Muscle of arm (tissue), 12 donors: ENCODE measurements around the gene CLN3. TPM values are rescaled to one million over a fixed set of nuclear protein-coding genes. Genes with fewer than 3 reads are reported as not detected.
"Not testable (repeated sequence)": the region's sequence is repeated elsewhere in the genome, so short reads cannot be mapped to it uniquely, and the experiment has no call there.

Experiments
- DNase-seq: peaks from one replicate; pipeline ENCODE4 v3.0.0-alpha.2; 2013
- polyA plus RNA-seq, 12 donors: library from polyadenylated mRNA; unstranded; fragments of 120-200 nt; gene quantifications; one replicate each; pipeline ENCODE4 v1.2.1, GENCODE V29; 2013; ENCODE audit not compliant: insufficient read length in 12 of 12

The CLN3 gene
- polyA plus RNA-seq, 12 donors = 13.0 to 73.2 (median 14.1) TPM; not detected in 1

DNA sequence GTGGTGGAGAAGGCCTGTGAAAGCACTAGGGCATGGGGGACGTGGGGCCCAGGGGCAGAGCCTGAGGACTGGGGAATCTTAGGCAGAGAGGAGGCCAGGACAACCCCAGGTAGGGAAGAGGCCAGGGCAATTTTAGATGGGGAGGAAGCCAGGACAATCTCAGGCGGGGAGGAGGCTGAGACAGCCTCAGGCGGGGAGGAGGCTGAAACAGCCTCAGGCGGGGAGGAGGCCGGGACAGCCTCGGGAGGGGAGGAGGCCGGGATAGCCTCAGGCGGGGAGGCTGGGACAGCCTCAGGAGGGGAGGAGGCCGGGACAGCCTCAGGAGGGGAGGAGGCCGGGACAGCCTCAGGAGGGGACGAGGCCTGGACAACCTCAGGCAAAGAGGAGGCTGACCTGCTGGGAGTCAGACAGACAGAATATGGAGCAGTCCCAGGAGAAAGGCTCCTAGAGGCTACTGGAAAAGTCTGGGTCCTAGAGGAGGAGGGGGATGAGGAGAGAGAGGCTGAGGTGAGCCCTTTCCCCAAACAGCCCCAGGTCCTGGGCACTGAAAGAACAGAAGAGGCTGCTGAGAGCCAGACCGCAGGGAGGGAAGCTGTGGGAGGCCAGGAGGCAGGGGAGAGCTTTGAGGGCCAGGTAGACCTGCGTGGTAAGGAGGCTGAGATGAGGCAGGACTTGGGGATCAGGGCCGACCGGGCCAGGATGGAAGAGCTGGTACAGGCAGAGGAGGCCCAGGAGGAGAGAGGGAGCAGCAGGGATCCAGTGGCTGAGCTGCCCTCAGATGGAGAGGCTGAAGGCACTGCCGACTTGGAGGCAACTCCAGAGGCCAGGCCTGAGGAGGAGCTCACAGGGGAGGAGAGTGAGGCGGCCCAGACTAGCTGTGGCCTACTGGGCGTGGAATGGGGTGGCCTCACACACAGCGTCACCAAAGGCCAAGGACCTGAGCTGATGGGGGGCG lies 4.2 kb upstream of the CLN3 start:
- DNase-seq = no peak

GRCh38 chr16:28495098-28495793 lies 3.4 kb upstream of the CLN3 start:
- no peak for DNase-seq

DNA sequence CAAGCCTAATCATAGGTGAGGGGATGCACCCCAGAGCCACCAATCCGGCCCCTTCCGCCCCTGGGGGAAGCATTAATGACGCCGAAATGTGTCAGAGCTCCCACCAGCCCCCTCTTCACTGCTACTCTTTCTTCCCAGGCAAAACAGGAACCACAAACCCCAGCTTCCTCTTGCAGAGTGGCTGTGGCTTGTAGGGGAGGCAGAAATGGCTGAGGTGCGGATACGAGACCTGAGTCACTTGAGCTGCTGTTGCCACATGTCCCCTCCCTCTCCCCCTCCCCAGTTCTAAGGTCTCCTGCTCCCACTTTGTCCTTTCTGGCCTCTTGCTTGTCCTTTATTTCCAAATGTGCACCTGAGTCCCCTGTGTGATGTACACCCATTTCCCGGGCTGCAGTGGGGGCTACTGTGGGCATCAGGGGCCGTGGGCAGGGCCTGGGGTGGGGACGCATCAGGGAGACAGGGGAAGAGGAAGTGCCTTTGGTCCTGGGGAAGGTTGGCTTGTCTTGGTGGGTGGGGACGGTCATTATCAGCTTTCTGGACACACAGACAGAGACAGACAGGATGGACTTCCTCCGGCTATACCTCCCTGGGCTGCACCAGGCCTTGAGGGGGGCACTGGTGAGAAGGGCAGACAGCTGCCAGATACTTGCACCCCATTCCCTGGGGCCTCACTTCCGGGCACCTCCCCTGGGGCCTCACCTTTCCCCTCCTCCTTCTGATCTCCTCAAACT lies 2.4 kb upstream of the CLN3 start, which contains the start of gene APOBR:
APOBR (plus strand) TSS at position 523 of the 731 bp plus-strand sequence; CDS start at position 562, 39 bp downstream.
- peak; percentile 11 for DNase-seq

- no peak for DNase-seq
These were observed 637 bp upstream of the CLN3 start for GRCh38 chr16:28492511-28492910.

GRCh38 chr16:28491230-28491969 lies 474 bp downstream of the CLN3 start:
- DNase-seq = peak; percentile 20

- no peak for DNase-seq
These were observed 5.6 kb downstream of the CLN3 start for GRCh38 chr16:28486266-28486665.

- not testable (repeated sequence) for DNase-seq
These were observed 8.5 kb downstream of the CLN3 start for GRCh38 chr16:28483361-28483760.

GRCh38 chr16:28482026-28482425 lies 9.8 kb downstream of the CLN3 start:
- no peak for DNase-seq

DNA sequence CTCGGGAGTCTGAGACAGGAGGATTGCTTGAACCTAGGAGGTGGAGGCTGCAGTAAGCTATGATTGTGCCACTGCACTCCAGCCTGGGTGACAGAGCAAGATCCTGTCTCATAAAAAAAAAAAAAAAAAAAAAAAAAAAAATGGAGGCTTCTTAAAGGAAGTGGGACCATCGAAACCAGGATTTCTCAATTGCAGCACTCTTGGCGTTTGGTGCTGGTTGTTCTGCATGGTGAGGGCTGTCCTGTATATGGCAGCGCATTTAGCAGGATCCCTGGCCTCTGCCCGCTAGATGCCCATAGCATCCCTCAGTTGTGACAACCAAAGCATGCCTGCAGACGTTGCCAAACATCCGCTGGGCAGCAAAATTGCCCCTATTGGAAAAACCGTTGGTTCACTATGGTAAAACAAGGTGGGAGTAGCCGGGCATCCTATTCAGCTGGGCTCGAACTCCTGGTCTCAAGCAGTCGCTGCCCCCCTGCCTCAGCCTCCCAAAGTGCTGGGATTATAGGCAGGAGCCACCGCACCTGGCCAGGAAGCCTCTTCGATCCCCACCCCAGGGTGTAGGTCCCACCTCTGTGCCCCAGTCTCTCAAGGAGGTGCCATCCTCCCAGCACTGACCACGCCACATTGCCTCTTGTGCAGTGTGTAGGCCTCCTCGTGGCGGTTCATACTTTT lies 13.2 kb downstream of the CLN3 start:
- DNase-seq = no peak

GRCh38 chr16:28477311-28477920 lies 14.5 kb downstream of the CLN3 start:
- no peak for DNase-seq

- no peak for DNase-seq
These were observed 16.7 kb downstream of the CLN3 start for GRCh38 chr16:28475221-28475620.

DNA sequence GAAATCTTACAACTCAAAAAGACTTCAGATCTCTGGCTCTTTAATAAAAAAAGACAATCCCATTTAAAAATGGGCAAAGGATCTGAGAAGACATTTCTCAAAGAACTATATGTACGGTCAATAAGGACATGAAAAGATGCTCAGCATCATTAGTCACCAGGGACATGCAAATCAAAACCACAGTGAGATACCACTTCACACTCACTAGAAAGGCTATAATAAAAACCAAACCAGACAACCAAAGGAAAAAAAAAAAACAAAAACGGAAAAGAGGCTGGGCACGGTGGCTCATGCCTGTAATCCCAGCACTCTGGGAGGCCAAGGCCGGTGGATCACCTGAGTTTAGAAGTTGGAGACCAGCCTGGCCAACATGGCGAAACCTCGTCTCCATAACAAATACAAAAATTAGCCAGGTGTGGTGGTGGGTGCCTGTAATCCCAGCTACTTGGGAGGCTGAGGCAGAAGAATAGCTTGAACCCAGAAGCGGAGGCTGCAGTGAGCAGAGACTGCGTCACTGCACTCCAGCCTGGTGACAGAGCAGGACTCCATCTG lies 18.1 kb downstream of the CLN3 start:
- no peak for DNase-seq

DNA sequence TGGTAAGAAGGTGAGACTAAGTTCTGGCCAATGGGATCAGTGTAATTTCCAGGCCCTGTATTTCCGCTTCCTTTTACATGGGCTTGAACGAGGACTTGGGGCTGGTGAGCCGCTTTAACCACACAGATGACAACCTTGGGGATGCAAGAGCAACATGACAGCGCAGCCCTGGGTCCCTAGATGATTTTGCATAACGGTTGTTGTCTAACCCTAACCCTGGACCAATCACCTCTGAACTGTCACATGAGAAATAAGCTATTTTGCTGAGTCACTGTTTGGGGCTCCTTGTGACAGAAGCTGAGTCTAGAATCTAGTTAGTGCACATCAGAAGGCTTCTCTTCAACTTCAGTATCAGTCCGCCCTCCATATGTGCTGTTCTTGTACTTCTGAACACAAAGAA lies 44.8 kb downstream of the CLN3 start:
- DNase-seq = not testable (repeated sequence)

- DNase-seq = not testable (repeated sequence)
These were observed 45.5 kb downstream of the CLN3 start for GRCh38 chr16:28446388-28446787.

- DNase-seq = not testable (repeated sequence)
These were observed 47.9 kb downstream of the CLN3 start for GRCh38 chr16:28443943-28444342.

DNA sequence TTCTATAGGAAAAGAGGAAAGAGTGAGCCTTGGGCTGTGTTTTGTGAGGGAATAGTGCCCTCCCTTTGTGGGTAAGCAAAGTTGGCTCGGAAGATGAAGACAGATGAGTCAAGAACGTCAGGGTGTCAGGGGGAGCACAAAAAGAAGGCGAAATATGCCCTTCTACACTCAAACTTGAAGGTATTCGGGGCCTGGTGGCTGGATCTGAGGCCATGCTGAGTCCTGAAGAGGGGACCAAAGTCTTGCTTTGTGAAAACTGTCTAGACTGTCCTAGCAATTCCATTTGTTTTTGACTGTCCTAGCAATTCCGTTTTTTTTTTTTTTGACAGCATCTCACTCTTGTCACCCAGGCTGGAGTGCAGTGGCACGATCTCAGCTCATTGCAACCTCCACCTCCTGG lies 53.0 kb downstream of the CLN3 start:
- not testable (repeated sequence) for DNase-seq

DNA sequence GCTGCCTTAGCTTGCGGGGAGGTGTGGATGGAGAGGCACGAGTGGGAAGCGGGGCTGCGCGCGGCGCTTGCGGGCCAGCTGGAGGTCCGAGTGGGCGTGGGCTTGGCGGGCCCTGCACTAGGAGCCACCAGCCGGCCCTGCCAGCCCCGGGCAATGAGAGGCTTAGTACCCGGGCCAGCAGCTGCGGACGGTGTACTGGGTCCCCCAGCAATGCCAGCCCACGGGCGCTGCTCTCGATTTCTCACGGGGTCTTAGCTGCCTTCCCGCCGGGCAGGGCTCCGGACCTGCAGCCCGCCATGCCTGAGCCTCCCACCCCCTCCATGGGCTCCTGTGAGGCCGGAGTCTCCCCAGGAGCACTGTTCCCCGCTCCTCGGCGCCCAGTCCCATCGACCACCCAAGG lies 56.5 kb downstream of the CLN3 start:
- not testable (repeated sequence) for DNase-seq
